PC-3 (cell line): ENCODE results near the gene TEX30.

Experiments used
- EZH2 ChIP-seq: fragments of 300-600 bp; sonication (generic); IDR thresholded peaks from one replicate; pipeline ENCODE4 v1.6.1; 2017; ENCODE audit warnings: antibody characterized with exemption, mild to moderate bottlenecking, low read length; ENCODE audit not compliant: unreplicated experiment
- EZH2phosphoT487 ChIP-seq: fragments of 300-600 bp; sonication (generic); IDR thresholded peaks from 2 replicates; pipeline ENCODE4 v1.6.1; 2018; ENCODE audit warnings: mild to moderate bottlenecking, antibody characterized with exemption, low read length, borderline replicate concordance
- TF ChIP-seq, protein P1 (sequence below): fragments of 300-600 bp; sonication (generic); conservative IDR thresholded peaks from 2 replicates; pipeline ENCODE4 v1.5.1; 2017; ENCODE audit warnings: antibody characterized with exemption, low read depth, mild to moderate bottlenecking, low read length

DNA sequence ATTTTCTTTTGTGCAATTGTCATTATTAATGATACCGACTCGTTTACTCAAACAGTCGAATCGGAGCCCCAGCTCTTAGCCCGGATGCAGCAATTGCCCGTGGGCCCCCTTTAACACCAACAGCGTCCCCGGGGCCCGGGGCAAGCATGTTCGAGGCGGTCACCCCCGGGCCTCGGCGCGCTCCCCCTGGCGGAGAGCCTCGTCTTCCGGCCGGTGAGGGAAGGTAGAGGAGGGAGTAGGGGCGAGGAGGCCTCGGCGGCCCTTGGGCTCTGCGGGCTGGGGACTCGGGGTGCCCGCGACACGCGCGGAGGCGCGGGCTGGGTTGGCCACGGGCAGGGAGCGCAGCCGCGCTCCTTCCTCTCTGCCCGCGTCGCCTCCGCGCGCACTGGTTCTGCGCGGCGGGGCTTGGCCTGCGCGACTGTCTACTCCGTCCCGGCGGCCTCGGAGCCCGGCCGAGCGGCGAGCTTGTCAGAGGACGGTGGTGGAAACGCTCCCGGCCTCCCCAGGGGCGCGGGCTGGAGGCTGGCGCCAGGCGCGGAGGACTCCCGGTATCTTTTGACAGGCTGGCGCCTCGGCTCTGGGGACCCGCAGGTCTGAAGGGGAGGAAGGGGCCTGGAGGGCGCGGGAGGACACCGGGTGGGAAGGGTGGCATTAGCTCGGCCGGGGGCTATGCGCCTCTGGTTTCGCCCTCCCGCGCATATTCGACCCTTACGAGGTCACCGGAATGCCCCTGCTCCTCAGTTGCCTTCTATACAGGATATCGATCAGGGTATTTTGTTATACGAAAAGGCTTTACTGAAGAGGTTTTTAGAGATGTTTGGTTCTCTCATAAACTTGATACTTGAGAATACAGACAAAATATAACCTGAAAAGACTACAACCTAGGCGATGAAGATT, 26.8 kb upstream of the TEX30 start:
- TF ChIP-seq, protein P1, sequence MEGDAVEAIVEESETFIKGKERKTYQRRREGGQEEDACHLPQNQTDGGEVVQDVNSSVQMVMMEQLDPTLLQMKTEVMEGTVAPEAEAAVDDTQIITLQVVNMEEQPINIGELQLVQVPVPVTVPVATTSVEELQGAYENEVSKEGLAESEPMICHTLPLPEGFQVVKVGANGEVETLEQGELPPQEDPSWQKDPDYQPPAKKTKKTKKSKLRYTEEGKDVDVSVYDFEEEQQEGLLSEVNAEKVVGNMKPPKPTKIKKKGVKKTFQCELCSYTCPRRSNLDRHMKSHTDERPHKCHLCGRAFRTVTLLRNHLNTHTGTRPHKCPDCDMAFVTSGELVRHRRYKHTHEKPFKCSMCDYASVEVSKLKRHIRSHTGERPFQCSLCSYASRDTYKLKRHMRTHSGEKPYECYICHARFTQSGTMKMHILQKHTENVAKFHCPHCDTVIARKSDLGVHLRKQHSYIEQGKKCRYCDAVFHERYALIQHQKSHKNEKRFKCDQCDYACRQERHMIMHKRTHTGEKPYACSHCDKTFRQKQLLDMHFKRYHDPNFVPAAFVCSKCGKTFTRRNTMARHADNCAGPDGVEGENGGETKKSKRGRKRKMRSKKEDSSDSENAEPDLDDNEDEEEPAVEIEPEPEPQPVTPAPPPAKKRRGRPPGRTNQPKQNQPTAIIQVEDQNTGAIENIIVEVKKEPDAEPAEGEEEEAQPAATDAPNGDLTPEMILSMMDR: peak; percentile 65
- TF ChIP-seq EZH2: no peak
- TF ChIP-seq EZH2phosphoT487: no peak
